ENCODE results near the gene SEMA7A.

DNA sequence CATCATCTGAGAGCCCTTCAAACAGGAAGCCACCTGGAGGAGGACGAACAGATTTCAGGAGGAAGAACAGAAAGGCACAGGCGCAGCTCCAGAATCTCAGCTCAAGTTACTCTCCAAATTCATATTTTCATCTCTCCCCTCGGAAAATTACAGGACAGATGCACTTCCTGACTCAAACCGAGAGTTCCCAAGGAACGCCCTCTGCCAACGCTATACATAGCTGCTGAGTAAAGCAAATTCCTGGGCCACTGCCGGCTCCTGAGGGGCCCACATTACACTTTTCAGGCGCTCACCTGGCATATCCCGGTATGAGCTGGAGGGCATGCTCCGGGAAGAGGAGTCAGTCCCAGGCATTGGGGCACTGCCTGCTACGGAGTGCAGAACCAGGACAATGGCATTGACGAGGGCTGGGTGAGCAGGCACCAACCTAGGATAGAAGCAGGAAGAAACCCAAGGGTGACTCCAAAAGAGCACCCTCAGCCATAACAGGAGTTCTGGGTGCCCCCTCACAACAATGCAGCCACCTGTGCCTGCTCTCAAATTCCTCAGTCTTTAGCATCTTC, 16.0 kb upstream of the SEMA7A start:
- TF ChIP-seq, protein P1, sequence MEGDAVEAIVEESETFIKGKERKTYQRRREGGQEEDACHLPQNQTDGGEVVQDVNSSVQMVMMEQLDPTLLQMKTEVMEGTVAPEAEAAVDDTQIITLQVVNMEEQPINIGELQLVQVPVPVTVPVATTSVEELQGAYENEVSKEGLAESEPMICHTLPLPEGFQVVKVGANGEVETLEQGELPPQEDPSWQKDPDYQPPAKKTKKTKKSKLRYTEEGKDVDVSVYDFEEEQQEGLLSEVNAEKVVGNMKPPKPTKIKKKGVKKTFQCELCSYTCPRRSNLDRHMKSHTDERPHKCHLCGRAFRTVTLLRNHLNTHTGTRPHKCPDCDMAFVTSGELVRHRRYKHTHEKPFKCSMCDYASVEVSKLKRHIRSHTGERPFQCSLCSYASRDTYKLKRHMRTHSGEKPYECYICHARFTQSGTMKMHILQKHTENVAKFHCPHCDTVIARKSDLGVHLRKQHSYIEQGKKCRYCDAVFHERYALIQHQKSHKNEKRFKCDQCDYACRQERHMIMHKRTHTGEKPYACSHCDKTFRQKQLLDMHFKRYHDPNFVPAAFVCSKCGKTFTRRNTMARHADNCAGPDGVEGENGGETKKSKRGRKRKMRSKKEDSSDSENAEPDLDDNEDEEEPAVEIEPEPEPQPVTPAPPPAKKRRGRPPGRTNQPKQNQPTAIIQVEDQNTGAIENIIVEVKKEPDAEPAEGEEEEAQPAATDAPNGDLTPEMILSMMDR (conservative IDR thresholded peaks at IDR 0.05; ENCODE audit: low read depth, low read length) = no peak
- TF ChIP-seq EZH2 (IDR thresholded peaks at IDR 0.05; ENCODE audit: borderline replicate concordance, low read depth, low read length, poor library complexity, severe bottlenecking) = no peak

Measured in A673 (cell line).